ENCODE measurements around the gene L3MBTL3.

The L3MBTL3 gene

GRCh38 chr6:129996387-129996786 is 22.0 kb upstream of the L3MBTL3 start:
- Histone ChIP-seq H3K9me3 (ENCODE audit: insufficient read depth, low read length) (no peaks in the 10 kb centered on the region), H3K27me3 (ENCODE audit: low read length) (no peaks in the 10 kb centered on the region), H3K9me2 (replicated peaks; ENCODE audit: insufficient read depth, low read length) (no peaks in the 10 kb centered on the region), H3K79me2 (ENCODE audit: insufficient read depth, low read length) (no peaks in the 10 kb centered on the region), H3F3A (ENCODE audit: insufficient read depth) (no peaks in the 10 kb centered on the region), H3K4me2 (ENCODE audit: low read depth, low read length, poor library complexity, severe bottlenecking) (no peak overlapping the region), H3K36me3 (ENCODE audit: low read length) (no peaks in the 10 kb centered on the region), H3K27ac (ENCODE audit: low read depth, low read length) (no peak overlapping the region), H2AFZ (ENCODE audit: low read depth, low read length, severe bottlenecking) (no peak overlapping the region), H3K9ac (ENCODE audit: low read length) (no peak overlapping the region), H3K4me3 (ENCODE audit: insufficient read depth, low read length, poor library complexity, severe bottlenecking) (no peak overlapping the region), H4K20me1 (ENCODE audit: low read depth, low read length) (no peaks in the 10 kb centered on the region)
- TF ChIP-seq EZH2phosphoT487 (conservative IDR thresholded peaks at IDR 0.05; ENCODE audit: low read length) (no peak), CTCF (IDR thresholded peaks at IDR 0.05; ENCODE audit: insufficient read depth, low read length, poor library complexity, severe bottlenecking) (no peak)

- no peaks in the 10 kb centered on the region for H3K9me2 ChIP-seq (replicated peaks; ENCODE audit: insufficient read depth, low read length)
- H3K9ac ChIP-seq (ENCODE audit: low read length): no peak overlapping the region
- H3F3A ChIP-seq (ENCODE audit: insufficient read depth): no peaks in the 10 kb centered on the region
- H2AFZ ChIP-seq (ENCODE audit: low read depth, low read length, severe bottlenecking): no peak overlapping the region
- no peaks in the 10 kb centered on the region for H3K27me3 ChIP-seq (ENCODE audit: low read length)
- no peak for TF ChIP-seq EZH2phosphoT487 (conservative IDR thresholded peaks at IDR 0.05; ENCODE audit: low read length)
- H3K4me3 ChIP-seq (ENCODE audit: insufficient read depth, low read length, poor library complexity, severe bottlenecking): no peak overlapping the region
- no peaks in the 10 kb centered on the region for H3K9me3 ChIP-seq (ENCODE audit: insufficient read depth, low read length)
- no peaks in the 10 kb centered on the region for H4K20me1 ChIP-seq (ENCODE audit: low read depth, low read length)
- H3K27ac ChIP-seq (ENCODE audit: low read depth, low read length): no peak overlapping the region
- H3K4me2 ChIP-seq (ENCODE audit: low read depth, low read length, poor library complexity, severe bottlenecking): no peak overlapping the region
- H3K36me3 ChIP-seq (ENCODE audit: low read length): no peaks in the 10 kb centered on the region
- no peaks in the 10 kb centered on the region for H3K79me2 ChIP-seq (ENCODE audit: insufficient read depth, low read length)
These were observed 17.6 kb upstream of the L3MBTL3 start for GRCh38 chr6:130000526-130001421.

GRCh38 chr6:130008236-130008873 is 10.0 kb upstream of the L3MBTL3 start:
- no peak overlapping the region for H3K27ac ChIP-seq (ENCODE audit: low read depth, low read length)
- H3K9ac ChIP-seq (ENCODE audit: low read length): no peak overlapping the region
- no peak overlapping the region for H2AFZ ChIP-seq (ENCODE audit: low read depth, low read length, severe bottlenecking)
- no peaks in the 10 kb centered on the region for H3K9me3 ChIP-seq (ENCODE audit: insufficient read depth, low read length)
- no peaks in the 10 kb centered on the region for H3F3A ChIP-seq (ENCODE audit: insufficient read depth)
- H3K36me3 ChIP-seq (ENCODE audit: low read length): no peaks in the 10 kb centered on the region
- no peaks in the 10 kb centered on the region for H3K27me3 ChIP-seq (ENCODE audit: low read length)
- H4K20me1 ChIP-seq (ENCODE audit: low read depth, low read length): no peaks in the 10 kb centered on the region
- H3K9me2 ChIP-seq (replicated peaks; ENCODE audit: insufficient read depth, low read length): no peaks in the 10 kb centered on the region
- H3K79me2 ChIP-seq (ENCODE audit: insufficient read depth, low read length): no peaks in the 10 kb centered on the region
- H3K4me2 ChIP-seq (ENCODE audit: low read depth, low read length, poor library complexity, severe bottlenecking): no peak overlapping the region
- no peak overlapping the region for H3K4me3 ChIP-seq (ENCODE audit: insufficient read depth, low read length, poor library complexity, severe bottlenecking)
- TF ChIP-seq EZH2phosphoT487 (conservative IDR thresholded peaks at IDR 0.05; ENCODE audit: low read length): no peak

GRCh38 chr6:130009146-130009545 is 9.2 kb upstream of the L3MBTL3 start:
- no peaks in the 10 kb centered on the region for H3K79me2 ChIP-seq (ENCODE audit: insufficient read depth, low read length)
- H3K27me3 ChIP-seq (ENCODE audit: low read length): no peaks in the 10 kb centered on the region
- H3K27ac ChIP-seq (ENCODE audit: low read depth, low read length): no peak overlapping the region
- H2AFZ ChIP-seq (ENCODE audit: low read depth, low read length, severe bottlenecking): no peak overlapping the region
- H3K36me3 ChIP-seq (ENCODE audit: low read length): no peaks in the 10 kb centered on the region
- no peaks in the 10 kb centered on the region for H3K9me2 ChIP-seq (replicated peaks; ENCODE audit: insufficient read depth, low read length)
- no peak overlapping the region for H3K9ac ChIP-seq (ENCODE audit: low read length)
- H4K20me1 ChIP-seq (ENCODE audit: low read depth, low read length): no peaks in the 10 kb centered on the region
- H3K9me3 ChIP-seq (ENCODE audit: insufficient read depth, low read length): no peaks in the 10 kb centered on the region
- TF ChIP-seq CTCF (IDR thresholded peaks at IDR 0.05; ENCODE audit: insufficient read depth, low read length, poor library complexity, severe bottlenecking): no peak
- TF ChIP-seq EZH2phosphoT487 (conservative IDR thresholded peaks at IDR 0.05; ENCODE audit: low read length): no peak
- no peak overlapping the region for H3K4me3 ChIP-seq (ENCODE audit: insufficient read depth, low read length, poor library complexity, severe bottlenecking)
- H3K4me2 ChIP-seq (ENCODE audit: low read depth, low read length, poor library complexity, severe bottlenecking): no peak overlapping the region
- no peaks in the 10 kb centered on the region for H3F3A ChIP-seq (ENCODE audit: insufficient read depth)

Measured in SU-DHL-6 (cell line).